ENCODE data around the gene SMAD7. TPM values are rescaled to one million over a fixed set of nuclear protein-coding genes. Genes with fewer than 3 reads are reported as not detected.

The SMAD7 gene
- total RNA-seq, 2 experiments from 2014 or later: 244 to 254 TPM

GRCh38 chr18:48953104-48953706, 2.4 kb upstream of the SMAD7 start:
- Mint-ChIP-seq H3K36me3 (ENCODE audit: low read depth) (peaks cover 26% of the 10 kb centered on the region), H3K4me3 (peak overlapping the region; percentile 95), H3K4me1 (ENCODE audit: low read depth) (peaks cover 42% of the 10 kb centered on the region), H3K27me3 (no peaks in the 10 kb centered on the region), H3K27ac (peak overlapping the region; percentile 96), H3K9me3 (no peaks in the 10 kb centered on the region)
- H3K4me1 ChIP-seq (ENCODE audit: insufficient read depth, low read length): peaks cover 48% of the 10 kb centered on the region
- TF ChIP-seq CTCF (IDR thresholded peaks at IDR 0.05): no peak
- peak; percentile 18 for ATAC-seq (ENCODE audit: poor library complexity)
- no peaks in the 10 kb centered on the region for H3K36me3 ChIP-seq (ENCODE audit: insufficient read depth, low read length)
- peak in 2 of 14 experiments; percentile 73 to 79 for DNase-seq
- peak overlapping the region; percentile 69 for H3K4me3 ChIP-seq (ENCODE audit: low read length)
- POLR2A ChIA-PET: interaction anchor here (0.9 to 2.8 kb wide), 7 partner anchors 12 to 110 kb away, joined by 3 to 50 read pairs (median 13); no protein-coding TSS in a partner anchor
- CTCF ChIA-PET: interaction anchor here (0.9 to 2.4 kb wide), 6 partner anchors 12 to 175 kb away, joined by 3 to 18 read pairs (median 3); no protein-coding TSS in a partner anchor
- H3K27ac ChIP-seq (ENCODE audit: low read depth in 1 of 2, low read length in 2 of 2): peak overlapping the region; percentile 58 to 93
- H3K27me3 ChIP-seq (ENCODE audit: control insufficient read depth in 1 of 2, insufficient read depth in 2 of 2, low read length in 2 of 2): no peaks in the 10 kb centered on the region
- no peaks in the 10 kb centered on the region for H3K9me3 ChIP-seq (ENCODE audit: control insufficient read depth in 1 of 2, insufficient read depth in 1 of 2, low read length in 2 of 2)
- intact Hi-C loops (cut with DNase I, micrococcal nuclease): loop anchor here in 1 of 2 experiments (2.0 to 5.0 kb wide), 5 partner anchors 22 to 111 kb away; no protein-coding TSS in a partner anchor

GRCh38 chr18:48952287-48953103, 1.7 kb upstream of the SMAD7 start:
- intact Hi-C loops (cut with DNase I, micrococcal nuclease): loop anchor here in 1 of 2 experiments (2.0 to 5.0 kb wide), 5 partner anchors 22 to 110 kb away; no protein-coding TSS in a partner anchor
- H3K27me3 ChIP-seq (ENCODE audit: control insufficient read depth in 1 of 2, insufficient read depth in 2 of 2, low read length in 2 of 2): no peaks in the 10 kb centered on the region
- peak overlapping the region; percentile 88 to 93 for H3K27ac ChIP-seq (ENCODE audit: low read depth in 1 of 2, low read length in 2 of 2)
- no peaks in the 10 kb centered on the region for H3K9me3 ChIP-seq (ENCODE audit: control insufficient read depth in 1 of 2, insufficient read depth in 1 of 2, low read length in 2 of 2)
- DNase-seq (peak in 12 of 14 experiments; percentile 32 to 80 (median 55)), ATAC-seq (ENCODE audit: poor library complexity) (peak; percentile 21)
- H3K4me1 ChIP-seq (ENCODE audit: insufficient read depth, low read length): peaks cover 55% of the 10 kb centered on the region
- no peak for TF ChIP-seq CTCF (IDR thresholded peaks at IDR 0.05)
- H3K27me3 Mint-ChIP-seq: no peaks in the 10 kb centered on the region
- ChIA-PET POLR2A (interaction anchor here (0.6 to 2.8 kb wide), 15 partner anchors 8 to 1926 kb away, joined by 3 to 50 read pairs (median 4); partner anchors contain the start of gene ME2), CTCF (interaction anchor here (0.9 to 2.4 kb wide), 7 partner anchors 11 to 175 kb away, joined by 3 to 18 read pairs (median 4); no protein-coding TSS in a partner anchor)
- peaks cover 49% of the 10 kb centered on the region for H3K4me1 Mint-ChIP-seq (ENCODE audit: low read depth)
- peak overlapping the region; percentile 96 for H3K27ac Mint-ChIP-seq
- H3K4me3 ChIP-seq (ENCODE audit: low read length): peak overlapping the region; percentile 69
- no peaks in the 10 kb centered on the region for H3K36me3 ChIP-seq (ENCODE audit: insufficient read depth, low read length)
- H3K36me3 Mint-ChIP-seq (ENCODE audit: low read depth): peaks cover 31% of the 10 kb centered on the region
- no peaks in the 10 kb centered on the region for H3K9me3 Mint-ChIP-seq
- H3K4me3 Mint-ChIP-seq: peak overlapping the region; percentile 95
